Measurements from ENCODE around the gene SAT1.

- TF ChIP-seq EP300 (IDR thresholded peaks at IDR 0.05) (no peak), POLR2A (IDR thresholded peaks at IDR 0.05) (no peak)
- TF ChIP-seq, protein P1, sequence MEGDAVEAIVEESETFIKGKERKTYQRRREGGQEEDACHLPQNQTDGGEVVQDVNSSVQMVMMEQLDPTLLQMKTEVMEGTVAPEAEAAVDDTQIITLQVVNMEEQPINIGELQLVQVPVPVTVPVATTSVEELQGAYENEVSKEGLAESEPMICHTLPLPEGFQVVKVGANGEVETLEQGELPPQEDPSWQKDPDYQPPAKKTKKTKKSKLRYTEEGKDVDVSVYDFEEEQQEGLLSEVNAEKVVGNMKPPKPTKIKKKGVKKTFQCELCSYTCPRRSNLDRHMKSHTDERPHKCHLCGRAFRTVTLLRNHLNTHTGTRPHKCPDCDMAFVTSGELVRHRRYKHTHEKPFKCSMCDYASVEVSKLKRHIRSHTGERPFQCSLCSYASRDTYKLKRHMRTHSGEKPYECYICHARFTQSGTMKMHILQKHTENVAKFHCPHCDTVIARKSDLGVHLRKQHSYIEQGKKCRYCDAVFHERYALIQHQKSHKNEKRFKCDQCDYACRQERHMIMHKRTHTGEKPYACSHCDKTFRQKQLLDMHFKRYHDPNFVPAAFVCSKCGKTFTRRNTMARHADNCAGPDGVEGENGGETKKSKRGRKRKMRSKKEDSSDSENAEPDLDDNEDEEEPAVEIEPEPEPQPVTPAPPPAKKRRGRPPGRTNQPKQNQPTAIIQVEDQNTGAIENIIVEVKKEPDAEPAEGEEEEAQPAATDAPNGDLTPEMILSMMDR (IDR thresholded peaks at IDR 0.05) = no peak
These were observed 30.1 kb upstream of the SAT1 start for GRCh38 chrX:23752740-23753415.

Measured in tibial nerve (tissue), 4 donors.